Hippocampal formation (tissue), 2 donors: ENCODE measurements around the gene MTHFD2L.
"Not testable (repeated sequence)": the region's sequence is repeated elsewhere in the genome, so short reads cannot be mapped to it uniquely, and the experiment has no call there.

Experiments used
- DNase-seq, 2 donors: peaks; one replicate each; lab custom pipeline; 2025; lab: John Stamatoyannopoulos, UW

Gene MTHFD2L

GRCh38 chr4:74189331-74190043 lies 31.6 kb downstream of the MTHFD2L start:
- no peak for DNase-seq

- no peak for DNase-seq
These were observed 32.4 kb downstream of the MTHFD2L start for GRCh38 chr4:74190332-74190731.

- no peak for DNase-seq
These were observed 33.0 kb downstream of the MTHFD2L start for GRCh38 chr4:74190919-74191397.

- no peak for DNase-seq
These were observed 39.2 kb downstream of the MTHFD2L start for GRCh38 chr4:74197080-74197479.

- no peak for DNase-seq
These were observed 44.2 kb downstream of the MTHFD2L start for GRCh38 chr4:74202062-74202586.

GRCh38 chr4:74203467-74203866 lies 45.5 kb downstream of the MTHFD2L start:
- DNase-seq, result no peak

GRCh38 chr4:74205046-74205445 lies 47.1 kb downstream of the MTHFD2L start:
- DNase-seq, result no peak

- no peak for DNase-seq
These were observed 47.6 kb downstream of the MTHFD2L start for GRCh38 chr4:74205559-74205958.

GRCh38 chr4:74206088-74206825 lies 48.3 kb downstream of the MTHFD2L start:
- no peak for DNase-seq

- not testable (repeated sequence) for DNase-seq
These were observed 56.7 kb downstream of the MTHFD2L start for GRCh38 chr4:74214457-74215159.

GRCh38 chr4:74215236-74215635 lies 57.3 kb downstream of the MTHFD2L start:
- not testable (repeated sequence) for DNase-seq

- no peak for DNase-seq
These were observed 59.4 kb downstream of the MTHFD2L start for GRCh38 chr4:74217365-74217764.

GRCh38 chr4:74218201-74218600 lies 60.3 kb downstream of the MTHFD2L start:
- DNase-seq, result no peak

GRCh38 chr4:74219240-74219639 lies 61.3 kb downstream of the MTHFD2L start:
- DNase-seq, result no peak

- no peak for DNase-seq
These were observed 65.2 kb downstream of the MTHFD2L start for GRCh38 chr4:74223098-74223497.

GRCh38 chr4:74223801-74224200 lies 65.9 kb downstream of the MTHFD2L start:
- no peak for DNase-seq

- peak; percentile 7 to 20 for DNase-seq
These were observed 71.0 kb downstream of the MTHFD2L start for GRCh38 chr4:74228691-74229640.

GRCh38 chr4:74230902-74231499 lies 73.1 kb downstream of the MTHFD2L start:
- DNase-seq, result no peak

- DNase-seq, result no peak
These were observed 77.2 kb downstream of the MTHFD2L start for GRCh38 chr4:74235135-74235534.

- DNase-seq, result no peak
These were observed 79.6 kb downstream of the MTHFD2L start for GRCh38 chr4:74237425-74237966.

- DNase-seq, result no peak
These were observed 86.1 kb downstream of the MTHFD2L start for GRCh38 chr4:74244049-74244448.
